GM21737 (cell line): ENCODE measurements around the gene GCC2.
"Not testable (repeated sequence)": the region's sequence is repeated elsewhere in the genome, so short reads cannot be mapped to it uniquely, and the experiment has no call there.

Source experiments
- ATAC-seq: cut with Tn5 transposase; IDR thresholded peaks from one replicate; pipeline ENCODE4 v1.9.1; 2021; ENCODE audit warnings: mild to moderate bottlenecking, moderate library complexity; ENCODE audit not compliant: unreplicated experiment

Gene GCC2

DNA sequence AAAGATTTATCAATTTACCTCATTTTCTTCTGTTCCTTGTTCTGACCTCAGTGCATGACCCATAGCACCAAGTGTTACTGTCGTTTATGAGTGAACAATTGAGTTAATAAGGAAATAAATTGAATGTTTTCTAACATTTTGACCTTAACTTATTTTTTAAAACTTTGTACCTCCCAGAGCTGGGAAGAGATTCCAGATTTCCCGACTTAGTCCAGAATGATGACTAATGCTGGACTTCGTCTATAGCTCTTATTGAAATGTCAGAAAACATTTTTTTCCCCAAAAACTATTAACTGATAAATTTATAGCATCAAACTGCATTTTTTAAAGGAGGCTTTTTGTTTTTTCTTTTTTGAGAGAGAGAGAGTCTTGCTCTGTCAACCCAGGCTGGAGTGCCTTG, 63.4 kb downstream of the GCC2 start:
- ATAC-seq, result not testable (repeated sequence)

DNA sequence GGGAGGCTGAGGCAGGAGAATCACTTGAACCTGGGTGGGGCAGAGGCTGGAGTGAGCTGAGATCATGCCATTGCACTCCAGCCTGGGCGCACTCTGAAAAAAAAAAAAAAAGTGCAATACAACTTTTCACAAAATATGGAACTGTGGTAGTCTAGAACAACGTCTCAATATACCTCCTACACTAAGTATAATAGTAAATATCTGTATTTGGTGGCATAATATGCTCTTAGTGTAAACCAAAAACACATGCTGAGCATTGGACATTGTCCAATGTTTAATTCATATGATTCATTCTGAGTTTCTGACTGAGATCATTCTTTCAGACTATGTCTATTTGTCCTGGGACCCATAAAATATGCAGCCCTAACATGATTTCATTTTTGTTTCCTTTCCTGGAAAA, 65.5 kb downstream of the GCC2 start:
- ATAC-seq, result not testable (repeated sequence)

DNA sequence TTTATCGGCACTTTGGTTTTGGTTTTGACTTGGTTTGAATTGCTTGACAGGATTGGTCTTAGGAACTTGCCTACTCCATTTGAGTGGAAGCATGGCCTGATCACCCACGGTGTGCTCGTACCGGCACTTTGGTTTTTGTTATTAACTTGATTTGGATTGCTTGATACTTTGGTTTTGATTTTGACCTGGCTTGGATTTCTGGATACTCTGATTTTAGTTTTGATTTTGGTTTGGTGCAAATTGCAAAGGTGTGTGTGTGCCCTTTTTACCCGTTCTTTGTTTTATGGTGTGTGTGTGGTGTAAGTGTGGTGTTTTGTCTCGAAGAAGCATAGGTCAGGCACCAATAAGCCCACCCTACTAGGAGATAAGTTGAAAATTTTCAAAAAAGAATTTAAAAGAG, 75.7 kb downstream of the GCC2 start:
- not testable (repeated sequence) for ATAC-seq

DNA sequence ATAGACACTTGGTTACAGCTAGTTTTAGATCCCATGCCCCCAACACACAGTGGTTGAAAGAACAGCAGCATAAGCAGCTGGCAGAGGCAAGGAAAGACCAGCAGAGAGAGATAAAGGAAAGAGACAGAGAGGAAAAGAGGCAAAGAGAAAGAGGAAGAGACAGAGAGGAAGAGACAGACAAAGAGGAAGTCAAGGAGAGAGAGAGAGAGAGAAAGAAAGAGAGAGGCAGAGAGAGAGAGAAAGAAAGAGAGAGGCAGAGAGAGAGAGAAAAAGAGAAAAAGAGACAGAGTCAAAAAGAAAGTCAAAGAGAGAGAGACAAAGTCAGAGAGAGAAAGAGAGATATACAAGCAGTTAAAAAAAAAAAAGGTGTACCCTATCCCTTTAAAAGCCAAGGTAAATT, 76.3 kb downstream of the GCC2 start:
- not testable (repeated sequence) for ATAC-seq

DNA sequence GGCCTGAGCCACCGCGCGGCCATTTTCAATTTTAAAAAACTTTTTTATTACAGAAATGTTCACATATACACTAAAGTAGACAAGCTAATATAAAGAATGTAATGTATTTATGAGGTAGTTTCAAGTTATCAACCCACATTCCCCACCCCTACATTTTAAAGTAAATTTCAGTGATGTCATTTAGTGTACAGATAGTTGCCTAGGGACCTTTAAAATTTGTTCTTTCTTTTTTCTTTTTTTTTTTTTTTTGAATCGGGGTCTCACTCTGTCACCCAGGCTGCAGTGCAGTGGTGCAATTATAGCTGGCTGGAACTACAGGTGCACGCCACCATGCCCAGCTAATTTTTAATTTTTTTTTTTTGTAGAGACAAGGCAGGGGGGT, 82.7 kb downstream of the GCC2 start:
- no peak for ATAC-seq

DNA sequence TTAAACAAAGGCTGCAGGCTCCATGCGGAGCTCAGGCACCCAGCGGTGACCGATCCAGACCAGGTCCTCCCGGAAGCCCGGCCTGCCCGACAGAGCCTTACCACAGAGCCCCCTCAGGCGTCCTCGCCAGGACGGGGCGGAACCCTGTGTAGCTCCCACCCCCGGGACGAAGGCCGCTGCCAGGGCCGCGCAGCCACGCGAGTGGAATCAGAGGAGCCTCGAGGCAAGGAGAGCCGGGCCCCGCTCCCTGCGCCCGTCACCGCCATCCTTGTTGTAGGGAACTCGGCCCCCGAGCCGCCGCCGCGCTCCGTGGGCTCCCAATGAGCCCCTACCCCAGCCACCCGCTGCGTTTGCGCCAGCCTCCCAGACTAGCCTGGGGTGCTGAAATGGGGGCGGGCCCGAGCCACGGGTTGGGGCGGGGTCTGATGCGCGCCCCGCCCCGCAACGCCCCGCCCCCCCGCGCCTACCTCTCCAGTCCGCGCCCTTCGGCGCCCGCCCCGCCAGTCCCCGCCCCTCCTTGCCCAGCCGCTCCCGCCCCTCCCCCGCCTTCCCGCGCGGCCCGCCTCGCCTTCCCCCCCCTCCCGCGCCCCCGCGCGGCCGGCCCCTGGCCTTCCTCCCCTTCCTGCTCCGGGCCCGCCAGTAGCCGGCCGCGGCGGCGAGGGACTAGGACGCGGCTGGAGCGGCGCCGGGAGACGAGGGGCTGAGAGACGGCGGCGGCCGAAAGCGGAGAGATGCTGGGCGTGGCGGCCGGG, 85.0 kb downstream of the GCC2 start, which contains the start of gene LIMS1:
TSS of gene LIMS1 (plus strand) at position 639 of the 752 bp plus-strand sequence. CDS start at position 732, 93 bp downstream.
- ATAC-seq, result peak; percentile 84

DNA sequence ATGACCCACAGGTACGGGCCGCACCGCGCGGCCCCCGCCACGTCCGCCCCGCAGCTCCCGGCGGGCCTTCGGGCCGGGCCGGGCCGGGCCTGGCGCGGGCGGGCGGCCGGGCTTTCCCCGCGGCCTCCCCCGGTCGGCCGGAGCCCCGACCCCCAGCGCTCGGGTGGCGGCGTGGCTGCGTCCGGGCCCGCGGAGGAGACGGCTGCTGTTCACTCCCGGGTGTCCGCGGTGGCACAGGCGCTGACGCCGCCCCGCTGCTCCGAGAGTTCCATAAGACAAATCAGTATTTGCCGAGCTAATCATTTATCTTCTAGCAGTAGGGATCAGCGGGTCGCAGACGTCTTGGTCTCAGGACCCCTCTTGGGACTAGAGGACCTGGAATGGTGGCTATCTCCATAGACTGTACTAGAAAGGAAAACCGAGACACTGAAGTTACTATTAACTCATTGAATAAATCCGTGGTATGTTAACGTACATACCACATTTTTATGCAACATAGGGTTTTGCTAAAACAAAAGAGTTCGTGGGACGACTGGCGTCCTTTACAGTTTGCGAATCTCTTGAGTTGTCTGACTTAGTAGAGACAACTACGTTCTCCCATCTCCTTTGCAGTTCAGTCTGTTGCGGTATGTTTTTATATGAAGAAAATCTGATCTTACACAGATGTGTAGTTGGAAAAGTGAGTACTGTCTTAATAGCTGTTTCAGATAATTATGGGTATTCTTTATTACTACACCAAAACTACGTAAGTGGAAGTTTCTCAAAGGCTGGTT, 85.8 kb downstream of the GCC2 start:
- ATAC-seq, result peak; percentile 33

- ATAC-seq, result no peak
Measured at GRCh38 chr2:108535357-108535631, 86.3 kb downstream of the GCC2 start.

GRCh38 chr2:108536133-108536780, 87.3 kb downstream of the GCC2 start:
- no peak for ATAC-seq

DNA sequence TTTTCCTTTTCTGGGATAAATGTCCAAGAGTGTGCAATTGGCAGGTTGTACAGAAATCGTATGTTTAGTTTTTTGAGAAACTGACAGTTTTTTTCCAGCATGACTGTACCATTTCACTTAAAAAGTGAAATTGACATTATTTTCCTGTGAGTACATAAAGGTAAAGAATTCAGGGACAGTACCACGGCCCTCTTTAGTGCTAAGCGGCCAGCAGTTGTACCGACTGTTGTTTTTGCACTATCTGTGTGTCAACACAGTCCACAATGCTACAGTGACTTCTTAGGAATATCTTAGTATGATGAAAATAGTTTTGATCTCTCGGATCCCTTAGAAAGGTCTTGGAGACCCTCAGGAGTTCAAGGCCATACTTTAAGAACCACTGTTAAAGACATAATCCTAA, 87.9 kb downstream of the GCC2 start:
- no peak for ATAC-seq

DNA sequence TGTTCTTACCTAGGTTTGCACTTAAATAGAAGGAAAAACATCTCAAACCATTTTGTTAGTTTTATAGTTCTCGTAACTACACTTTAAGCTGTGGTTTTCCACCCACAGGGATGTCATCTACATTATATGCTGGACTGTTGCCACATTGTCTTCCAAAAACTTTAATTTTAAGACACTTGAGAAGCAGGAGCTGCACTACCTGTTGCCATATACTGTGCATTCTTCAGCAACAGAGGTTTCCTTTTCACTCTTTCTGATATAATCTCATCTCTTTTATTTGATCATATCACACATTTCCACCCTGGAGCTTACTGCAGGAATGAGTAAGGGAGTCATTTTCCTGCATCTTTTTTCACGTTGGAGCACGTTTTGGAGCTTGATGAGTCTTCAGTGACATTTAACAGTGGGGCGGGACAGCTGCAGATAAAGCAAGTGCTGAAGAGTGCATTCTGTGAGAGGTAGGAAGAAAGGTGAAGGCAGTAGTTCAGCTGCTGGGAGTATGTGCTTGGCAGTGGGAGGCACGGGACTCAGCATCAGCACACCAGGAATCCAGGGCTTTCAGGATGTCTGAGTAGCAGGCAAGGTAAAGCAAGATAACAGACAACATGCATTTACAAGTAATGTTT, 89.1 kb downstream of the GCC2 start:
- no peak for ATAC-seq

- ATAC-seq, result no peak
Measured at GRCh38 chr2:108541451-108541850, 92.4 kb downstream of the GCC2 start.

GRCh38 chr2:108542071-108542470, 93.1 kb downstream of the GCC2 start:
- ATAC-seq, result no peak

DNA sequence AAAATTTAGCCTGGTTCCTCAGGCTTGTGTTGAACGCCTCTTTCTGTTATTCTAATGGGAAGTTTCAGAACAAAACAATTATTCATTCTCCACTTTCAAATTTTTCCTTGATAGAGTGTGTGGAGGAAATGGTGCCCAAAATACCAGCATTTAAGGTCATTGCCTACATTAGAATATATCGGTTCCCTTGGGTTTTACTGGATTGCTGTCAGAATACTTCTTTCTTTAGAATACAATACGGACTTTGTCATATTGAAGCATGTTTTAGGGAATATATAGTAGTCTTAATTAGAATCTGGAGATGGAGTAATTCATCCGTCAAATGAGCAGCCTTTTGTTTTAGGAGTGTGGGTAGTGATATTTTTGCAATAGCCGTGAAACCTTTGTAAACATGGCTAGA, 98.6 kb downstream of the GCC2 start:
- no peak for ATAC-seq

DNA sequence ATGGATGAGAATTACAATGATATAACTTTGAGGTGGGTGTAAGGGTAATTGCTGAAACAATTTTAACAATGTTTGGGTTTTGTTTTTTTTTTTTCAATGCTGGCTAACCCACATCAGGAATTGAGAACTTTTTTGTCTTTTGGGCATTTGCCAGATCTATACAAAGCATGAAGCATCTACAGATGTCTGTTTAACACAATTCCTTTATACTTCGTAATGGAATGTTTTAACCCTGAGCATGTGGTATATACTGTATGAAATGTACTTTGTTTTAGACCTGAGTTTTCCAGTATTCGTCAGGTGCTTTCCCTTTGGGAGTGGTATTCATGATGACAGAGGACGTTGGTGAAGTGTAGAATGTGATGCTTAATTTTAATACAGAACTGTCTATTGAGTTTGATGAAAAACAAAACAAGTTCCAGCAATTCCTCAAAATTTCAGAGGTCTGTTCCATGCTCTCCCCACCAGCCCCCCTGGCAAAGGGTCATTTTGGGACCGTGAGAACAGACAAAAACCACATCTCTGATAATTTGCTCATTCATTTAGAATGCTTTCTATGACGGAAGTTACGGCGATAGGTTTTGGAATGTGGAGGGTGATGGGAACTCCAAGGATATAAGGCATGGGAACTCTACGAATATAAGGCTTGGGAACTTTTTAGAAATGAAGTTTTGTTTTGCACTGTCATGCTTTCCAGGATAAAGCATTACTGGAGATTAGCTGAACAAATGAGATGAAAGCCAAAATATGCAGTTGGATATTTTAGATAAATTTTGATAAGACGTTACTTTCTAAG, 99.4 kb downstream of the GCC2 start:
- ATAC-seq, result no peak

DNA sequence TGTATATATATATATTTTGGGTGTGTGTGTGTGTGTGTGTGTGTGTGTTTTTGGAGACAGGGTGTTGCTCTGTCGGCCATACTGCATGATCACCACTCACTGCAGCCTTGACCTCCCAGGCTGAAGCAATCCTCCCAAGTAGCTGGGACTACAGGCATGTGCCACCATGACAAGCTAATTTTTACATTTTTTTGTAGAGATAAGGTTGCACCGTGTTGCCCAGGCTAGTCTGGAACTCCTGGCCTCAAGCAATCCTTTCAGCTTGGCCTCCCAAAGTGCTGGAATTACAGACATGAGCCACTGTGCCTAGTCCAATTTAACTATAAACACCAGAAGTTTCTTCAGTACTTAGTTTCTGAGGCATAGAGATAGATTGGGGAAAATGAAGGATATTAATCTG, 103.6 kb downstream of the GCC2 start:
- no peak for ATAC-seq

- ATAC-seq, result no peak
Measured at GRCh38 chr2:108553209-108553919, 104.4 kb downstream of the GCC2 start.

DNA sequence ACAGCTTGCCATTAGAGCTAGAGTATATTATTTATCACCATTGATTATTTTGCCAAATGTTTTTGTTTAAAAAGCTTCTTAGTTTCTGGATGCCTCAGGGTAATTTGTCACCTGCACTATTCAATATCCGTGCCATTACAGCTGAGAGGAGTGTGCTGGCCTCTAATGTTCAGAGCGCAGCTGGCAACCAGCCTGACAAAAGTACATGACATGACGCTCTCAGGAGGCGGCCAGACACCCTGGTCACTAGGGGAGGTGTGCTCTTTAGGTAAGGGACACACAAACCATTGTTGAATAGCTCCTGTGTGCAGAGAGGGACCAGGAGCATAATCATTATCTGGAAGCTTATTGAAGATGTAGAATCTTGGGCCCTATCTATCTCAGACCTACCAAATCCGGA, 105.5 kb downstream of the GCC2 start:
- no peak for ATAC-seq

DNA sequence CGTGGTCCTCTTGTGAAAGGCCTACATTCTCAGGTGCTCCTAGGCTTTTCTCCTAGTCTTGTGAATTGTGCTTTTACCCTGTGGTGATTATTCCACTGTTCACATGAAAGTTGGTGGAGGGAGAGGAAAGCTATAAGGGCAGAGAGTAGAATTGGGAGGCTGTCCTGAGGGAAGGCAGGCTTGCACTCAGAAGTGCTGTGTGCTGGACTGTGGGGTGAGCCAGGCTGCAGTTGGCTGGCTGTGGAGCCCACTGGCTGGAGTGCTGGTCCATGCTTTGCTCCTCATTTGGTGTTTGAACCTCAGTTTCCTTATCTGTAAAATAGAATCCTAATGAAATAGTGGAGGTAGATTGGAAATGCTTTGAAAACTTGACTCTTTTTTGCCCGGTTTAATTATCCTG, 106.6 kb downstream of the GCC2 start:
- ATAC-seq, result no peak

GRCh38 chr2:108556581-108556980, 107.6 kb downstream of the GCC2 start:
- ATAC-seq, result not testable (repeated sequence)
